ENCODE results near the gene THOC6. TPM values are rescaled to one million over a fixed set of nuclear protein-coding genes. Genes with fewer than 3 reads are reported as not detected.
"Not testable (repeated sequence)": the region's sequence is repeated elsewhere in the genome, so short reads cannot be mapped to it uniquely, and the experiment has no call there.

Gene THOC6
- total RNA-seq, 2 donors from 2014 or later: 27.4 to 45.8 TPM

GRCh38 chr16:3050487-3050886, 26.7 kb downstream of the THOC6 start:
- Histone ChIP-seq H3K4me1 (peaks cover 8% of the 10 kb centered on the region), H3K27me3 (peaks cover 33% of the 10 kb centered on the region), H3K27ac (no peak overlapping the region), H3K4me3 (no peak overlapping the region), H3K9me3 (no peaks in the 10 kb centered on the region), H3K9ac (ENCODE audit: low read depth in 2 of 2, low read length in 2 of 2) (no peak overlapping the region), H3K36me3 (no peaks in the 10 kb centered on the region)
- no peak for TF ChIP-seq CTCF (IDR thresholded peaks at IDR 0.05)
- DNase-seq: no peak
- intact Hi-C loops (cut with DNase I): no loop called here

- no peaks in the 10 kb centered on the region for H3K36me3 ChIP-seq
- no peak for TF ChIP-seq CTCF (IDR thresholded peaks at IDR 0.05)
- peaks cover 28% of the 10 kb centered on the region for H3K27me3 ChIP-seq
- H3K27ac ChIP-seq: no peak overlapping the region
- no peak overlapping the region for H3K9ac ChIP-seq (ENCODE audit: low read depth in 2 of 2, low read length in 2 of 2)
- DNase-seq: no peak
- H3K4me1 ChIP-seq: peaks cover 3% of the 10 kb centered on the region
- intact Hi-C loops (cut with DNase I): no loop called here
- no peaks in the 10 kb centered on the region for H3K9me3 ChIP-seq
- H3K4me3 ChIP-seq: no peak overlapping the region
Measured at GRCh38 chr16:3051009-3051408, 27.2 kb downstream of the THOC6 start.

- Histone ChIP-seq H3K9ac (ENCODE audit: low read depth in 2 of 2, low read length in 2 of 2) (no peak overlapping the region), H3K4me3 (no peak overlapping the region), H3K4me1 (no peaks in the 10 kb centered on the region), H3K27me3 (peaks cover 23% of the 10 kb centered on the region), H3K9me3 (no peaks in the 10 kb centered on the region), H3K36me3 (no peaks in the 10 kb centered on the region), H3K27ac (no peak overlapping the region)
- no peak for DNase-seq
- intact Hi-C loops (cut with DNase I): no loop called here
- TF ChIP-seq CTCF (IDR thresholded peaks at IDR 0.05): no peak
Measured at GRCh38 chr16:3051494-3051893, 27.7 kb downstream of the THOC6 start.

GRCh38 chr16:3052571-3053329, 28.9 kb downstream of the THOC6 start:
- DNase-seq; H3K4me3 ChIP-seq; H3K36me3 ChIP-seq; H3K9me3 ChIP-seq; intact Hi-C loops (cut with DNase I); H3K9ac ChIP-seq (ENCODE audit: low read depth in 2 of 2, low read length in 2 of 2); H3K27ac ChIP-seq; H3K4me1 ChIP-seq: not testable (repeated sequence)
- peaks cover 12% of the 10 kb centered on the region for H3K27me3 ChIP-seq

- peaks cover 12% of the 10 kb centered on the region for H3K27me3 ChIP-seq
- H3K27ac ChIP-seq; H3K9me3 ChIP-seq; H3K4me1 ChIP-seq; H3K4me3 ChIP-seq; DNase-seq; H3K36me3 ChIP-seq; intact Hi-C loops (cut with DNase I); H3K9ac ChIP-seq (ENCODE audit: low read depth in 2 of 2, low read length in 2 of 2): not testable (repeated sequence)
Measured at GRCh38 chr16:3053330-3053710, 29.5 kb downstream of the THOC6 start.

GRCh38 chr16:3054965-3055733, 31.3 kb downstream of the THOC6 start:
- TF ChIP-seq CTCF (IDR thresholded peaks at IDR 0.05): no peak
- peaks cover 3% of the 10 kb centered on the region for H3K27me3 ChIP-seq
- no peak for DNase-seq
- H3K36me3 ChIP-seq: no peaks in the 10 kb centered on the region
- H3K27ac ChIP-seq: no peak overlapping the region
- intact Hi-C loops (cut with DNase I): loop anchor here (5.0 kb wide), 1 partner anchor 72 kb away; no protein-coding TSS in a partner anchor
- no peak overlapping the region for H3K4me3 ChIP-seq
- no peak overlapping the region for H3K9ac ChIP-seq (ENCODE audit: low read depth in 2 of 2, low read length in 2 of 2)
- H3K4me1 ChIP-seq: peaks cover 11% of the 10 kb centered on the region
- no peaks in the 10 kb centered on the region for H3K9me3 ChIP-seq

- not testable (repeated sequence) for H3K27me3 ChIP-seq; H3K9ac ChIP-seq (ENCODE audit: low read depth in 2 of 2, low read length in 2 of 2); H3K36me3 ChIP-seq; H3K27ac ChIP-seq; H3K4me3 ChIP-seq; H3K9me3 ChIP-seq; DNase-seq
- intact Hi-C loops (cut with DNase I): loop anchor here (5.0 kb wide), 1 partner anchor 72 kb away; no protein-coding TSS in a partner anchor
- peaks cover 12% of the 10 kb centered on the region for H3K4me1 ChIP-seq
Measured at GRCh38 chr16:3055734-3056115, 31.9 kb downstream of the THOC6 start.
